ENCODE data around the gene KRT80. TPM values are rescaled to one million over a fixed set of nuclear protein-coding genes. Genes with fewer than 3 reads are reported as not detected.
A peak's percentile ranks its signal among the peaks of the same experiment; 100 is the strongest.

The KRT80 gene
- total and polyA plus RNA-seq, 10 donors, result 0.03 to 0.37 (median 0.17) TPM; not detected in 7

DNA sequence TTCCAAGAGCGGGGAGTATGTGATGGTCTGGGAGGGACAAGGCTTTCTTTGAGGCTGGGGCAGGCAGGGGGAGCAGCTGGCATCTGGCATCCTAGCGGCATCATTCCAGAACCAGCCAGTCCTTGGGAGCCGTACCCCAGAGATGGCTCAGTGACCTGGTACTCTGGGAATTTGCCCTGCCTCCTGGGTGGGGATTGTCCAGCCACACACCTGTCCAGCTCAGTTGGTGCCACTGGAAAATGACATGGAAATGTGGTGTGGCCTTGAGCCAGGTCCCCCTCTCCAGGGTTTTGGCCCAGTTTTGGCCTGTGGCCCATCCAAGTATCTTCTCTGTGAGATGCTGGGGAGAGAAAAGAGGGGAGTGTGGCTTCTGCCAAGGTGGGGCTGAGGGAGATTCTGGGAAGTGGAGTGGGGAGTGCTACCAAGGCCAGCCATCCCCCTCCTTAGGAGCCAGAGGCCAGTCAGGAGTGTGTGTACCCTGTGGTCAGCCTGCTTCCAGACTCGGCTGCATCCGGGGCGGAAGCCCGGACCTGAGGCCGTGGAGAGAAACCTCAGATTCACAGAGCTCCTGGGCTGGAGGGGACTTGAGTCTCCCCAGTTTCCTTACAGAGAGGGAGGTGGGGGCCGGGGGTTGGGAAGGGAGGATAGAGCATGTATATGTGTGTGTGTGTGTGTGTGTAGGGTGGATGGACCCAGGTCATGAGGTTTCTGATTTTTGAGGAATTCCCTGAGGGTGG is 14.7 kb upstream of the KRT80 start:
- DNase-seq, result peak; percentile 58
- H3K36me3 ChIP-seq, result no peaks in the 10 kb centered on the region
- peaks cover 0 to 39% (median 0%) of the 10 kb centered on the region in 7 donors for H3K27me3 ChIP-seq (replicated peaks in 1 of 7)
- H3K9me3 ChIP-seq, result no peaks in the 10 kb centered on the region
- no peak overlapping the region for H3K4me3 ChIP-seq
- H3K27ac ChIP-seq, result no peak overlapping the region
- H3K4me1 ChIP-seq, result peaks cover 0 to 48% (median 30%) of the 10 kb centered on the region in 6 donors
- TF ChIP-seq, protein P1, sequence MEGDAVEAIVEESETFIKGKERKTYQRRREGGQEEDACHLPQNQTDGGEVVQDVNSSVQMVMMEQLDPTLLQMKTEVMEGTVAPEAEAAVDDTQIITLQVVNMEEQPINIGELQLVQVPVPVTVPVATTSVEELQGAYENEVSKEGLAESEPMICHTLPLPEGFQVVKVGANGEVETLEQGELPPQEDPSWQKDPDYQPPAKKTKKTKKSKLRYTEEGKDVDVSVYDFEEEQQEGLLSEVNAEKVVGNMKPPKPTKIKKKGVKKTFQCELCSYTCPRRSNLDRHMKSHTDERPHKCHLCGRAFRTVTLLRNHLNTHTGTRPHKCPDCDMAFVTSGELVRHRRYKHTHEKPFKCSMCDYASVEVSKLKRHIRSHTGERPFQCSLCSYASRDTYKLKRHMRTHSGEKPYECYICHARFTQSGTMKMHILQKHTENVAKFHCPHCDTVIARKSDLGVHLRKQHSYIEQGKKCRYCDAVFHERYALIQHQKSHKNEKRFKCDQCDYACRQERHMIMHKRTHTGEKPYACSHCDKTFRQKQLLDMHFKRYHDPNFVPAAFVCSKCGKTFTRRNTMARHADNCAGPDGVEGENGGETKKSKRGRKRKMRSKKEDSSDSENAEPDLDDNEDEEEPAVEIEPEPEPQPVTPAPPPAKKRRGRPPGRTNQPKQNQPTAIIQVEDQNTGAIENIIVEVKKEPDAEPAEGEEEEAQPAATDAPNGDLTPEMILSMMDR (IDR thresholded peaks at IDR 0.05 in 8 of 11, conservative IDR thresholded peaks at IDR 0.05 in 3 of 11), result no peak
- no peak for TF ChIP-seq POLR2A (IDR thresholded peaks at IDR 0.05)
- no peak for TF ChIP-seq POLR2AphosphoS5 (IDR thresholded peaks at IDR 0.05)
- intact Hi-C loops (cut with DNase I; ENCODE audit: low total_unique reads), result no loop called here
- 88 to 95% (median 90%) methylated on average over 9 of the region's 9 CpGs for WGBS, 5 donors

DNA sequence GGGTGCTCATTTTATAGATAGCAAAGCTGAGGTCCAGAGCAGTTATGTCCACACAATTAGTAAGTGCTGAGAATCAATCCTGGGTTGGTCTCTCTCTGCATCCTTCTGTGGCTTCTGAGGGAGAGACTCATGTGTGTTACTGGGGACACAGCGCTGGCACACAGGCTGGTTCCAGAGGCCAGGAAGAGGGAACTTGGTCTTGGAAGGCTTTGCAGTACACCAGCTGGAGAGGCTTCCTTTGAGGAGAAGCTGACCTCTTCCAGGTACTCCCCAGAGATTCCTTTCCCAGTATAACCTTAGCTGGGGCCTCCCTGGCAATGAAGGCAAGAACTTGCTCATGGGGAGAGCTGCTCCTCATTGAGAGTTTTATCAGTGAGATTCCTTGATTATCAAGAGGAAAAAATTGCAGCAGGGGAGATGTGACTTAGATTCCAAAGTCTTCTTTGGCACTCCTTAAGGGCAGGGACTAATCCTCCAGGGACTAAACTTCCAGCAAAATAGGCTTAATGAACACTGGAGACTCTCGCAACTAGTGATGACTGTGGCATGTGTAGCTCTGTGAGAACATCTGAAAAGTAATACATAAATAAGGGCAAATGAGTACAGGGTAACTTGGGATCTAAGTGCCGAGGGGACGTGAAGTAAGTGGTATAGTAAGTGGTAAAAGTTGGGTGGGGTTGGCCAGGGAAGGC is 13.9 kb upstream of the KRT80 start:
- H3K4me1 ChIP-seq, result peaks cover 0 to 53% (median 30%) of the 10 kb centered on the region in 6 donors
- TF ChIP-seq POLR2AphosphoS5 (IDR thresholded peaks at IDR 0.05) (no peak), POLR2A (IDR thresholded peaks at IDR 0.05) (no peak)
- TF ChIP-seq, protein P1 (IDR thresholded peaks at IDR 0.05 in 8 of 11, conservative IDR thresholded peaks at IDR 0.05 in 3 of 11), result no peak
- intact Hi-C loops (cut with DNase I; ENCODE audit: low total_unique reads), result no loop called here
- peak; percentile 10 for DNase-seq
- no peak overlapping the region for H3K27ac ChIP-seq
- WGBS, 5 donors, result 92 to 97% (median 94%) methylated on average over 4 of the region's 4 CpGs
- H3K9me3 ChIP-seq, result no peaks in the 10 kb centered on the region
- peaks cover 0 to 39% (median 0%) of the 10 kb centered on the region in 7 donors for H3K27me3 ChIP-seq (replicated peaks in 1 of 7)
- H3K36me3 ChIP-seq, result no peaks in the 10 kb centered on the region
- no peak overlapping the region for H3K4me3 ChIP-seq

DNA sequence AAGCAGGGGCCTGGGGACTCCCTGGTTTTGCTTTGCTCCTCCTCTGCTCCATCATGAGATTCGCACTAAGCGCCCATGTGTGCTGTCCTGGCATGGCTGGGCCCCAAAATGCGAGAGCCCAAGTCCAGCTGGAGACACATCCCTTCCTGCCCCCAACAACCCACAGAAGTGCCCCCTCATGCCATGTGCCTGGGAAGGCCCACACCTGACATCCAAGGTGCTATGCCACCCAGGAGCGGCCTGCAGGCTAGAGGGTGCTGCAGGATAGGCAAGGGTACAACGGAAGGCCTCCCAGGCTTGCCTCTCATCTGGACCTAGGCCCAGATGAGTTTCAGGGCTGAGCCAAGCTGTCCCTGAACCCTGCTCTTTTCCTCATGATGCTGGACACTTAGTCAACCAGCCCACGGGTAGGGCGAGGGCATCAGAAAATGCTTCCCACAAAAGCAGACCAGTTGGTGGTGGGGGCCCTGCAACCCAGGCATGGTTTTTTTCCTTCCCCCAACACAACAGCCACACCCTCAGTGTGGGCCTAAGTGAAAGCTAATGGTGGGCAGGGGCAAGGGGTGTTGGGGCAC is 13.2 kb upstream of the KRT80 start:
- peak; percentile 36 for DNase-seq

More for the DNA sequence above, 13.2 kb upstream of the KRT80 start:
- intact Hi-C loops (cut with DNase I; ENCODE audit: low total_unique reads), result no loop called here
- peaks cover 0 to 39% (median 0%) of the 10 kb centered on the region in 7 donors for H3K27me3 ChIP-seq (replicated peaks in 1 of 7)
- no peak overlapping the region for H3K4me3 ChIP-seq
- no peaks in the 10 kb centered on the region for H3K36me3 ChIP-seq
- peaks cover 0 to 56% (median 32%) of the 10 kb centered on the region in 6 donors for H3K4me1 ChIP-seq
- no peak overlapping the region for H3K27ac ChIP-seq
- no peaks in the 10 kb centered on the region for H3K9me3 ChIP-seq
- WGBS, 5 donors, result 78 to 94% (median 84%) methylated on average over 3 to 7 of the region's 7 CpGs
- TF ChIP-seq POLR2AphosphoS5 (IDR thresholded peaks at IDR 0.05), result no peak
- no peak for TF ChIP-seq POLR2A (IDR thresholded peaks at IDR 0.05)
- TF ChIP-seq, protein P1 (IDR thresholded peaks at IDR 0.05 in 8 of 11, conservative IDR thresholded peaks at IDR 0.05 in 3 of 11), result no peak

All from spleen (tissue), 11 donors.